Measurements from ENCODE around the gene PDIA4. TPM values are rescaled to one million over a fixed set of nuclear protein-coding genes. Genes with fewer than 3 reads are reported as not detected.

The PDIA4 gene
- total RNA-seq, 1 experiment from 2014 or later: 341 TPM

- TF ChIP-seq ZNF281 (CRISPR knock-in tag; IDR thresholded peaks at IDR 0.05) (peak; percentile 35; the same call in 1 of the 2 replicates), AFF4 (CRISPR knock-in tag; IDR thresholded peaks at IDR 0.05; ENCODE audit: borderline replicate concordance) (0 out of 2 replicates have a peak, but pooled peaks have one; percentile 77), RELA (CRISPR knock-in tag; IDR thresholded peaks at IDR 0.05; ENCODE audit: borderline replicate concordance) (peak; percentile 76; the same call in 1 of the 2 replicates), JUN (CRISPR knock-in tag; IDR thresholded peaks at IDR 0.05) (peak; percentile 52; the same call in 1 of the 2 replicates), SMAD3 (CRISPR knock-in tag; IDR thresholded peaks at IDR 0.05; ENCODE audit: borderline replicate concordance) (peak; percentile 93; the same call in 1 of the 2 replicates), E2F5 (CRISPR knock-in tag; IDR thresholded peaks at IDR 0.05) (peak; percentile 94), FOXP1 (CRISPR knock-in tag; IDR thresholded peaks at IDR 0.05; ENCODE audit: borderline replicate concordance) (peak; percentile 77; the same call in 1 of the 2 replicates), ZBTB21 (CRISPR knock-in tag; IDR thresholded peaks at IDR 0.05; ENCODE audit: borderline replicate concordance) (no peak)
- TF ChIP-seq, protein P1, sequence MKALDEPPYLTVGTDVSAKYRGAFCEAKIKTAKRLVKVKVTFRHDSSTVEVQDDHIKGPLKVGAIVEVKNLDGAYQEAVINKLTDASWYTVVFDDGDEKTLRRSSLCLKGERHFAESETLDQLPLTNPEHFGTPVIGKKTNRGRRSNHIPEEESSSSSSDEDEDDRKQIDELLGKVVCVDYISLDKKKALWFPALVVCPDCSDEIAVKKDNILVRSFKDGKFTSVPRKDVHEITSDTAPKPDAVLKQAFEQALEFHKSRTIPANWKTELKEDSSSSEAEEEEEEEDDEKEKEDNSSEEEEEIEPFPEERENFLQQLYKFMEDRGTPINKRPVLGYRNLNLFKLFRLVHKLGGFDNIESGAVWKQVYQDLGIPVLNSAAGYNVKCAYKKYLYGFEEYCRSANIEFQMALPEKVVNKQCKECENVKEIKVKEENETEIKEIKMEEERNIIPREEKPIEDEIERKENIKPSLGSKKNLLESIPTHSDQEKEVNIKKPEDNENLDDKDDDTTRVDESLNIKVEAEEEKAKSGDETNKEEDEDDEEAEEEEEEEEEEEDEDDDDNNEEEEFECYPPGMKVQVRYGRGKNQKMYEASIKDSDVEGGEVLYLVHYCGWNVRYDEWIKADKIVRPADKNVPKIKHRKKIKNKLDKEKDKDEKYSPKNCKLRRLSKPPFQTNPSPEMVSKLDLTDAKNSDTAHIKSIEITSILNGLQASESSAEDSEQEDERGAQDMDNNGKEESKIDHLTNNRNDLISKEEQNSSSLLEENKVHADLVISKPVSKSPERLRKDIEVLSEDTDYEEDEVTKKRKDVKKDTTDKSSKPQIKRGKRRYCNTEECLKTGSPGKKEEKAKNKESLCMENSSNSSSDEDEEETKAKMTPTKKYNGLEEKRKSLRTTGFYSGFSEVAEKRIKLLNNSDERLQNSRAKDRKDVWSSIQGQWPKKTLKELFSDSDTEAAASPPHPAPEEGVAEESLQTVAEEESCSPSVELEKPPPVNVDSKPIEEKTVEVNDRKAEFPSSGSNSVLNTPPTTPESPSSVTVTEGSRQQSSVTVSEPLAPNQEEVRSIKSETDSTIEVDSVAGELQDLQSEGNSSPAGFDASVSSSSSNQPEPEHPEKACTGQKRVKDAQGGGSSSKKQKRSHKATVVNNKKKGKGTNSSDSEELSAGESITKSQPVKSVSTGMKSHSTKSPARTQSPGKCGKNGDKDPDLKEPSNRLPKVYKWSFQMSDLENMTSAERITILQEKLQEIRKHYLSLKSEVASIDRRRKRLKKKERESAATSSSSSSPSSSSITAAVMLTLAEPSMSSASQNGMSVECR (CRISPR knock-in tag; IDR thresholded peaks at IDR 0.05; ENCODE audit: borderline replicate concordance): peak; percentile 84; the same call in 1 of the 2 replicates
- TF ChIP-seq, protein P2, sequence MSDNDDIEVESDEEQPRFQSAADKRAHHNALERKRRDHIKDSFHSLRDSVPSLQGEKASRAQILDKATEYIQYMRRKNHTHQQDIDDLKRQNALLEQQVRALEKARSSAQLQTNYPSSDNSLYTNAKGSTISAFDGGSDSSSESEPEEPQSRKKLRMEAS (CRISPR knock-in tag; IDR thresholded peaks at IDR 0.05): peak; percentile 97
- TF ChIP-seq, protein P3, sequence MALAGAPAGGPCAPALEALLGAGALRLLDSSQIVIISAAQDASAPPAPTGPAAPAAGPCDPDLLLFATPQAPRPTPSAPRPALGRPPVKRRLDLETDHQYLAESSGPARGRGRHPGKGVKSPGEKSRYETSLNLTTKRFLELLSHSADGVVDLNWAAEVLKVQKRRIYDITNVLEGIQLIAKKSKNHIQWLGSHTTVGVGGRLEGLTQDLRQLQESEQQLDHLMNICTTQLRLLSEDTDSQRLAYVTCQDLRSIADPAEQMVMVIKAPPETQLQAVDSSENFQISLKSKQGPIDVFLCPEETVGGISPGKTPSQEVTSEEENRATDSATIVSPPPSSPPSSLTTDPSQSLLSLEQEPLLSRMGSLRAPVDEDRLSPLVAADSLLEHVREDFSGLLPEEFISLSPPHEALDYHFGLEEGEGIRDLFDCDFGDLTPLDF (CRISPR knock-in tag; IDR thresholded peaks at IDR 0.05): 0 out of 2 replicates have a peak, but pooled peaks have one; percentile 3
Measured at GRCh38 chr7:149028346-149029109, at the start of gene PDIA4 (continued).
